H9 (cell line): Measurements from ENCODE around the gene RPL5. TPM values are rescaled to one million over a fixed set of nuclear protein-coding genes. Genes with fewer than 3 reads are reported as not detected.

Experiments
- DNase-seq: peaks from one replicate; pipeline ENCODE4 v3.0.0-alpha.2; 2017
- H2AFZ ChIP-seq: one replicate; pipeline ENCODE4 v1.6.1; 2013; ENCODE audit warnings: mild to moderate bottlenecking, low read length, control low read depth, moderate library complexity
- H2AK5ac ChIP-seq: 2 replicates; pipeline ENCODE4 v1.6.1; 2013; ENCODE audit warnings: low read length, control low read depth, mixed read lengths; ENCODE audit not compliant: insufficient read length
- H2BK120ac ChIP-seq: one replicate; pipeline ENCODE4 v1.6.1; 2013; ENCODE audit warnings: low read depth, mild to moderate bottlenecking, low read length, control low read depth, inconsistent platforms; ENCODE audit not compliant: poor library complexity, severe bottlenecking
- H2BK12ac ChIP-seq: 2 replicates; pipeline ENCODE4 v1.6.1; 2013; ENCODE audit warnings: low read length, control low read depth, mixed read lengths, low read depth; ENCODE audit not compliant: insufficient read length
- H2BK15ac ChIP-seq: 2 replicates; pipeline ENCODE4 v1.6.1; 2013; ENCODE audit warnings: low read depth, low read length, control low read depth
- H2BK20ac ChIP-seq: one replicate; pipeline ENCODE4 v1.6.1; 2013; ENCODE audit warnings: low read depth, mild to moderate bottlenecking, low read length, control low read depth, inconsistent platforms; ENCODE audit not compliant: poor library complexity, severe bottlenecking
- H2BK5ac ChIP-seq: 2 replicates; pipeline ENCODE4 v1.6.1; 2013; ENCODE audit warnings: low read length, control low read depth, mixed read lengths; ENCODE audit not compliant: insufficient read length
- H3K14ac ChIP-seq: 2 replicates; pipeline ENCODE4 v1.6.1; 2013; ENCODE audit warnings: low read length, control low read depth; ENCODE audit not compliant: insufficient read depth
- H3K18ac ChIP-seq: 2 replicates; pipeline ENCODE4 v1.6.1; 2013; ENCODE audit warnings: low read depth, mild to moderate bottlenecking, mixed read lengths, low read length, control low read depth; ENCODE audit not compliant: insufficient read length
- H3K23ac ChIP-seq: 2 replicates; pipeline ENCODE4 v1.6.1; 2013; ENCODE audit warnings: low read length, control low read depth, mixed read lengths, low read depth; ENCODE audit not compliant: insufficient read length
- H3K23me2 ChIP-seq: 2 replicates; pipeline ENCODE4 v1.6.1; 2013; ENCODE audit warnings: low read depth, mild to moderate bottlenecking, mixed read lengths, low read length, control low read depth; ENCODE audit not compliant: insufficient read length, poor library complexity, severe bottlenecking
- H3K27ac ChIP-seq: 2 replicates; pipeline ENCODE4 v1.5.1; 2013; ENCODE audit warnings: low read length, control low read depth, mixed read lengths, low read depth; ENCODE audit not compliant: insufficient read length
- H3K27me3 ChIP-seq: 2 replicates; pipeline ENCODE4 v1.6.1; 2013; ENCODE audit warnings: low read length, control low read depth, inconsistent platforms; ENCODE audit not compliant: insufficient read depth
- H3K4ac ChIP-seq: 2 replicates; pipeline ENCODE4 v1.6.1; 2013; ENCODE audit warnings: low read depth, mild to moderate bottlenecking, control low read depth, inconsistent platforms, low read length, moderate library complexity
- H3K4me1 ChIP-seq: 2 replicates; pipeline ENCODE4 v1.6.1; 2013; ENCODE audit warnings: low read length, control low read depth, inconsistent platforms; ENCODE audit not compliant: insufficient read depth
- H3K4me2 ChIP-seq: 2 replicates; pipeline ENCODE4 v1.6.1; 2013; ENCODE audit warnings: low read length, control low read depth, mixed read lengths; ENCODE audit not compliant: insufficient read length, insufficient read depth
- H3K56ac ChIP-seq: 2 replicates; pipeline ENCODE4 v1.6.1; 2013; ENCODE audit warnings: low read depth, mild to moderate bottlenecking, mixed read lengths, low read length, control low read depth; ENCODE audit not compliant: insufficient read length
- H3K79me1 ChIP-seq: 2 replicates; pipeline ENCODE4 v1.6.1; 2013; ENCODE audit warnings: low read depth, mild to moderate bottlenecking, moderate library complexity, low read length, control low read depth, inconsistent platforms; ENCODE audit not compliant: insufficient read depth, poor library complexity, severe bottlenecking
- H3K79me2 ChIP-seq: 2 replicates; pipeline ENCODE4 v1.6.1; 2013; ENCODE audit warnings: low read length, control low read depth, inconsistent platforms; ENCODE audit not compliant: insufficient read depth
- H3K9ac ChIP-seq: 2 replicates; pipeline ENCODE4 v1.6.1; 2013; ENCODE audit warnings: low read length, control low read depth, mixed read lengths; ENCODE audit not compliant: insufficient read length; ENCODE audit errors: extremely low read depth
- H3K9me3 ChIP-seq: one replicate; pipeline ENCODE4 v1.6.1; 2013; ENCODE audit warnings: low read depth, low read length, inconsistent platforms; ENCODE audit not compliant: control insufficient read depth
- H3T11ph ChIP-seq: one replicate; pipeline ENCODE4 v1.6.1; 2013; ENCODE audit warnings: mild to moderate bottlenecking, low read length, control low read depth, inconsistent platforms
- H4K20me1 ChIP-seq: one replicate; pipeline ENCODE4 v1.6.1; 2013; ENCODE audit not compliant: control insufficient read depth, insufficient read length, insufficient read depth
- H4K5ac ChIP-seq: 2 replicates; pipeline ENCODE4 v1.6.1; 2013; ENCODE audit warnings: low read depth, mild to moderate bottlenecking, mixed read lengths, low read length, control low read depth; ENCODE audit not compliant: insufficient read length
- H4K8ac ChIP-seq: replicated peaks from 2 replicates; pipeline ENCODE4 v1.6.1; 2013; ENCODE audit warnings: low read length, control low read depth, mixed read lengths, low read depth; ENCODE audit not compliant: insufficient read length
- H4K91ac ChIP-seq: 2 replicates; pipeline ENCODE4 v1.6.1; 2013; ENCODE audit warnings: low read depth, mild to moderate bottlenecking, moderate library complexity, mixed read lengths, low read length, control low read depth; ENCODE audit not compliant: insufficient read length
- H3K27ac Mint-ChIP-seq, 3 experiments: 2 replicates in 2 of 3; 3 replicates in 1 of 3; pipeline ENCODE4 v1.8.0; 2020 to 2021; ENCODE audit warnings: mixed read lengths in 3 of 3, mild to moderate bottlenecking in 1 of 3, moderate library complexity in 1 of 3
- H3K27me3 Mint-ChIP-seq: 2 replicates; pipeline ENCODE4 v1.8.0; 2021; ENCODE audit warnings: low read depth, mild to moderate bottlenecking, moderate library complexity, mixed read lengths
- H3K36me3 Mint-ChIP-seq, 3 experiments: 2 replicates in 2 of 3; 3 replicates in 1 of 3; pipeline ENCODE4 v1.8.0; 2020 to 2021; ENCODE audit warnings: low read depth in 3 of 3, mixed read lengths in 3 of 3; ENCODE audit not compliant: insufficient read depth in 1 of 3
- H3K4me1 Mint-ChIP-seq, 2 experiments: 2 replicates each; pipeline ENCODE4 v1.8.0; 2020; ENCODE audit warnings: mixed read lengths in 2 of 2
- H3K4me3 Mint-ChIP-seq, 2 experiments: 2 replicates in 1 of 2; 3 replicates in 1 of 2; pipeline ENCODE4 v1.8.0; 2020 to 2021; ENCODE audit warnings: mild to moderate bottlenecking in 2 of 2, mixed read lengths in 2 of 2, moderate library complexity in 1 of 2
- H3K9me3 Mint-ChIP-seq, 2 experiments: 2 replicates in 1 of 2; 3 replicates in 1 of 2; pipeline ENCODE4 v1.8.0; 2020; ENCODE audit warnings: mild to moderate bottlenecking in 2 of 2, mixed read lengths in 2 of 2, moderate library complexity in 1 of 2
- CTCF ChIP-seq: fragments of 200-600 bp; sonication (generic); conservative IDR thresholded peaks from 3 replicates; pipeline ENCODE4 v1.8.0; 2021; ENCODE audit warnings: antibody characterized with exemption, mild to moderate bottlenecking
- WGBS: extraction: QIAGEN DNeasy Blood & Tissue Kit; methylation state at CpG from one replicate; pipeline ENCODE4 v1.1.7; 2013; ENCODE audit warnings: missing lambda C conversion rate, low lambda C conversion rate, mixed read lengths; ENCODE audit not compliant: insufficient read length; ENCODE audit errors: extremely low coverage; 5-methylcytosine and 5-hydroxymethylcytosine counted together
- total RNA-seq: library from RNA; stranded (reverse); gene quantifications from 2 replicates; pipeline ENCODE4 v1.2.1, GENCODE V29; 2021

Gene RPL5
- total RNA-seq, 1 experiment from 2014 or later = 1,608 TPM

GRCh38 chr1:92870591-92870990, 38.8 kb downstream of the RPL5 start:
- Mint-ChIP-seq H3K4me1 (no peaks in the 10 kb centered on the region), H3K27ac (no peak overlapping the region), H3K27me3 (no peaks in the 10 kb centered on the region), H3K36me3 (peaks cover 3 to 6% (median 3%) of the 10 kb centered on the region in 3 experiments; a peak in 6 of 7 replicates), H3K4me3 (no peak overlapping the region), H3K9me3 (peaks cover 8 to 9% of the 10 kb centered on the region in 2 experiments)
- Histone ChIP-seq H3K4me1 (no peaks in the 10 kb centered on the region), H3K14ac (no peak overlapping the region), H4K8ac (no peak overlapping the region), H3K18ac (no peak overlapping the region), H3K23me2 (no peaks in the 10 kb centered on the region), H2BK120ac (no peak overlapping the region), H3K27me3 (no peaks in the 10 kb centered on the region), H3K4me2 (no peak overlapping the region), H2AK5ac (no peak overlapping the region), H2BK20ac (no peak overlapping the region), H3K79me1 (no peaks in the 10 kb centered on the region), H3K4ac (no peak overlapping the region), H3K9ac (no peak overlapping the region), H2BK15ac (no peak overlapping the region), H3K27ac (no peak overlapping the region), H2AFZ (no peak overlapping the region), H3T11ph (no peak overlapping the region), H3K23ac (no peak overlapping the region), H2BK5ac (no peak overlapping the region), H3K56ac (no peak overlapping the region), H4K5ac (no peak overlapping the region), H4K91ac (no peak overlapping the region), H3K79me2 (no peaks in the 10 kb centered on the region), H2BK12ac (no peak overlapping the region), H3K9me3 (no peaks in the 10 kb centered on the region), H4K20me1 (no peaks in the 10 kb centered on the region)
- no peak for TF ChIP-seq CTCF
- DNase-seq = no peak
- no CpG with 5 or more reads among the region's 2 CpGs for WGBS
